Hematopoietic multipotent progenitor cell treated with erythropoietin and hydrocortisone succinate and interleukin-3 and kit ligand, for 6 days (in vitro differentiated cells): ENCODE data around the gene POU4F1.
A peak's percentile ranks its signal among the peaks of the same experiment; 100 is the strongest.

Source experiments
- DNase-seq: peaks from one replicate; pipeline ENCODE4 v3.0.0-alpha.2; 2015

POU4F1 gene

GRCh38 chr13:78606471-78607408 is 3.4 kb upstream of the POU4F1 start:
- DNase-seq: no peak

DNA sequence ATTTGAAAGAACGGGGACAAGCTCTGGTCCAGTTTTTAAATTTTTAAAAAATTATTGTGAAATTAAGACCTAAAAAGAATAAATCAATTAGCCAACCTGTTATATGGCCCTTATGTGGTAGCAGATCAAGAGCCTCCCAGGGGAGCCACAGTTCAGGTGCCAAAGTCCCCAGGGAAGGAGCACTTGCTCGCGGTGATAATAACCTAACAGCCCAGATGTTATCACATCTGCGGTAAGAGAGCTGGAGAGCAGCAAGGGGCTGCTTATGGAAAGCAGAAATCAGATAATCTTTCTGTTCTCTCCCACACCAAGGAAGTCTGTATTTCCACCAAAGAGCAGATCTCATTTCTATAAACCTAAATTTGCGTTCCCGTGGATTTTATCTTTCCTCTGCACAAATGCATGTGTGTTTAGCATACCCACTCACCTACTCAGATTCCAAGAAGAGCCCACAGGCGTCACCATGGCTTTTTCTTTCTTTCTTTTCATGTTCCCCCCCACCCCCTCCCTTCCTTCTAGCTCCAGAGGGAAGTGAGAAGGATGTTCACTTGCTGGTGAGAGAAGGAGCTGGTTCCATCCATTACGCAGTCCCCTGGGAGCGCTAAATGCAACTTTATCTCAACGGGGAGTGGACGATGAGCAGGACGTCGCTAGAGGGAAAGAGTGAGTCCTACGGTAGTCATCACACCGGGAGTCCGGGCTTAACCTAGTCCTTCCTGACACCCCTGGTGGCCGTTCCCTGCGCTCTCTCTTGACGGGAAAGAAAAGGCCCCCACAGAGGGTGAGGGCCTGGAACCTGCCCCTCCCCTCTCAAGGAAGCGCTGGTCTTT is 1.6 kb upstream of the POU4F1 start:
- no peak for DNase-seq

GRCh38 chr13:78602561-78603239 is 652 bp downstream of the POU4F1 start:
- DNase-seq: peak; percentile 54

DNA sequence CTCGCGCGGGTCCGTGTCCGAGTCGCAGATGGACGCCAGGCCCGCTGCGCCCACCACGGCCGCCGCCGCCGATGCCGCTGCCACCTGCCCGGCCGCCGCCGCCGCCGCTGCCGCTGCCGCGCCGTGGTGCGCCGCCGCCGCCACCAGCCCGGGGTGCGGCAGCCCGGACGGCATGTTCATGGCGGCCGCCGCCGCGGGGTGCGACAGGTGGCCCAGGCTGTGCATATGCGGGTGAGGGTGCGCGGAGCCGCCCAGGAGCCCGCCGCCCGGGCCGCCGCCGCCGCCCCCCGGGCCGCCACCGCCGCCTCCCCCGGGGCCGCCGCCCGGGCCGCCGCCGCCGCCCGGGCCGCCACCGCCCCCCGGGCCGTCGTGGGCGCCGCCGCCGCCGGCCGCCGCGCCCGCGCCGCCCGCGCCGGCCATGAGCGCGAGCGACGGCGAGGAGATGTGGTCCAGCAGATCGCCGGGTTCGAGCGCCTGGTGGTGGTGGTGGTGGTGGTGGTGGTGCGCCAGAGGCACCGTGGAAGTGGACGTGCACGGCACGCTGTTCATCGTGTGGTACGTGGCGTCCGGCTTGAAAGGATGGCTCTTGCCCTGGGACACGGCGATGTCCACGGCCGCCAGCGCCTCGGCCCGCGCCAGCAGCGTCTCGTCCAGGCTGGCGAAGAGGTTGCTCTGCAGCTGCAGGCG is 1.3 kb downstream of the POU4F1 start:
- no peak for DNase-seq

DNA sequence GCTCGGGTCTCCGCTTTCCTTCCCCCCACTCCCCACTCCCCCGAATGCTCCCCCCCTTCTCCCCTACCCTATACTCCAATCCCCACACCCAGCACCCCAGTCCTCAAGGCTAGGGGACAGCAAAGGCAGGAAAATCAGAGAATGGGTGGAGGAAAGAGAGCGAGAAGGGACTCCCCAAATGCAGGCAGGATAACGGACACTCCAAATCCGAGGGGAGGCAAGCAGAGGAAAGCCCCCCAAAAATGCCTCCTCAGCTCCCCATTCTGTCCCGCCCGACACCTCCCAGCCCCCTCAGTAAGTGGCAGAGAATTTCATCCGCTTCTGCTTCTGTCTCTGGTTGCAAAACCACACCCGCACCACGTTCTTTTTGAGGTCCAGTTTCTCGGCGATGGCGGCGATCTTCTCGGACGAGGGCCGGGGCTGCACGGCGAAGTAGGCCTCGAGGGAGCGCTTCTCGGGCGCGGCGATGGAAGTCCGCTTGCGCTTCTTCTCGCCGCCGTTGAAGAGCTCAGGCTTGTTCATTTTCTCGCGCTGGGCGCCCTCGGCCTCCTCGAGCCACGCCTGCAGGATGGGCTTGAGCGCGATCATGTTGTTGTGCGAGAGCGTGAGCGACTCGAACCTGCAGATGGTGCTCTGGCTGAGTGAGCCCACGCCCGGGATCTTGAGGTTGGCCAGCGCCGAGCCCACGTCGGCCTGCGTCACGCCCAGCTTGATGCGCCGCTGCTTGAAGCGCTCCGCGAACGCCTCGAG is 2.1 kb downstream of the POU4F1 start:
- DNase-seq: peak; percentile 52

GRCh38 chr13:78600280-78600883 is 3.0 kb downstream of the POU4F1 start:
- no peak for DNase-seq

- DNase-seq: no peak
Observed at GRCh38 chr13:78599645-78600279, 3.6 kb downstream of the POU4F1 start.

GRCh38 chr13:78598966-78599644 is 4.2 kb downstream of the POU4F1 start:
- no peak for DNase-seq

GRCh38 chr13:78598116-78598781 is 5.1 kb downstream of the POU4F1 start:
- DNase-seq: no peak

GRCh38 chr13:78597602-78597932 is 5.8 kb downstream of the POU4F1 start:
- no peak for DNase-seq

DNA sequence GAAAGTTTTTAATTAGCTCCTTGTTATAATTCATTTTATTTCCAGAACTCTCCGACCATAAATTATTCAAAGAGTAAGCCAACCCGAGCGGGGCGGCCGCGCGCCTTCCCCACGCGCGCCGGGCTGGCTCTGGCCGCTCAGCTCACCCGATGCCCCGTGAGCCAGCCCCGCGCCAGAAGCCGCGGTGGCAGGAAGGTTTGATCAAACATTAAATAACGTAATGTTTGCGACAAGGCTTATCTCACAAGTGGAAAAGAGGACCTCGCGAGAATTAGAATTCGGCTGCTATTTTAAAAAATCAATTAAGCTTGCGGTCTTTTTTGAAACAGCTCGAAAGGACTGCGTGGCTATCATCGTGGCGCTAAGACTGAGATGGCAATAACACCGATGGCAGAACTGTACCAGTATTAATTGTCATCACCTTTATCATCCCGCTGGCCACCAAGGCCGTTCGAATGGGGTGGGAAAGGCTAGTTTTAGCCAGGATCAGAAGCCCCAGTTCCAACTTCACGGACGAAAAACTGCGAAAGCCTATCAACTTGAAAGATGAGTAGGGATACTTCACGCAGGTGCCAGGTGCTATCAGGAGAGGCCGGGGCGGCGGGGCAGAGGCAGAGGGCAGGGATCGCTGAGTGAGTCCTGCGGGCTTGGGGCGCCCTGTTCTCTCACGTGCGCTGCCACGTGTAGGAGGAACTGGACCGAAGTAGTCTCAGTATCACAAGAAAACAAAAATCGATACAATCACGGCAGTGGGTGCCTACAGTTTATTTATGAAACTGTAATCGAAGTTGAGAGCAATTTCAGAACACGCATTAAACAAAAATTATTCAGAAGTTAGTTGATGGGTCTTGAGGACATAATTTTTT is 6.4 kb downstream of the POU4F1 start:
- no peak for DNase-seq

GRCh38 chr13:78596399-78596735 is 7.0 kb downstream of the POU4F1 start:
- no peak for DNase-seq

- no peak for DNase-seq
Observed at GRCh38 chr13:78595495-78596398, 7.6 kb downstream of the POU4F1 start.

- no peak for DNase-seq
Observed at GRCh38 chr13:78594456-78594975, 8.8 kb downstream of the POU4F1 start.

- no peak for DNase-seq
Observed at GRCh38 chr13:78593652-78594455, 9.5 kb downstream of the POU4F1 start.

DNA sequence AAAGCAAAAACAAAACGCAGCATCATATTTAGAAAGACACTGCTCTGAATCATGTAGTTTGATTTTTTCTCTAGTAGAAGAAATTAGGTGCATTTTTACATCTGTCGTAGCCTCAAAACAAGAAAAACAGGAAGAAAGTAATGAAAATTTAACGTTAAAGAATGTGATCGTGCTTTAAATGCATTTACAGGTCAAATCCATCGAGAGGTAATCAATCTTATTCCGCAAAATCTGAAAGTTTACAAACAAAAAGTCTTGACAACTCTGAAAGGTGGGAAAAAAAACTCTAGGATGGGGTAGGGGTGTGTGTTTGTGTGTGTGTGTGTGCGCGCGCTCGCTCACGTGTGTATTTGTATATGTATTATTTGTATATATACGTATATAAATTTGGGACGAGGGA is 10.2 kb downstream of the POU4F1 start:
- DNase-seq: no peak

- DNase-seq: no peak
Observed at GRCh38 chr13:78592584-78592983, 10.8 kb downstream of the POU4F1 start.
